Mesenchymal stem cell (in vitro differentiated cells and primary cell): Measurements from ENCODE around the gene PPP1R12C.

Experiments used
- DNase-seq: peaks from one replicate; pipeline ENCODE4 v3.0.0-alpha.2; 2013
- H2AFZ ChIP-seq: one replicate; pipeline ENCODE4 v1.6.1; 2013; ENCODE audit warnings: low read depth, mild to moderate bottlenecking, control low read depth, inconsistent platforms, low read length, moderate library complexity
- H2AK5ac ChIP-seq: 2 replicates; pipeline ENCODE4 v1.6.1; 2013; ENCODE audit warnings: low read length, moderate library complexity, mild to moderate bottlenecking, inconsistent platforms; ENCODE audit not compliant: severe bottlenecking
- H2BK120ac ChIP-seq: one replicate; pipeline ENCODE4 v1.6.1; 2013; ENCODE audit warnings: low read depth, mild to moderate bottlenecking, inconsistent platforms, low read length, moderate library complexity
- H2BK12ac ChIP-seq, 2 experiments: one replicate each; pipeline ENCODE4 v1.6.1; 2013; ENCODE audit warnings: inconsistent platforms in 2 of 2, low read length in 2 of 2, mild to moderate bottlenecking in 2 of 2, moderate library complexity in 2 of 2, control low read depth in 1 of 2
- H2BK15ac ChIP-seq: one replicate; pipeline ENCODE4 v1.6.1; 2013; ENCODE audit warnings: mild to moderate bottlenecking, low read depth, inconsistent platforms; ENCODE audit not compliant: poor library complexity, severe bottlenecking
- H2BK5ac ChIP-seq: 2 replicates; pipeline ENCODE4 v1.6.1; 2013; ENCODE audit warnings: low read depth, mild to moderate bottlenecking, low read length, control low read depth, inconsistent platforms; ENCODE audit not compliant: poor library complexity, severe bottlenecking
- H3K14ac ChIP-seq, 2 experiments: one replicate each; pipeline ENCODE4 v1.6.1; 2013; ENCODE audit warnings: inconsistent platforms in 2 of 2, low read length in 2 of 2, control low read depth in 1 of 2, mild to moderate bottlenecking in 1 of 2, moderate library complexity in 1 of 2
- H3K18ac ChIP-seq, 2 experiments: one replicate each; pipeline ENCODE4 v1.6.1; 2013; ENCODE audit warnings: inconsistent platforms in 2 of 2, low read length in 2 of 2, control low read depth in 1 of 2, low read depth in 1 of 2, mild to moderate bottlenecking in 1 of 2
- H3K23ac ChIP-seq, 2 experiments: one replicate each; pipeline ENCODE4 v1.6.1; 2013; ENCODE audit warnings: inconsistent platforms in 2 of 2, low read length in 2 of 2, mild to moderate bottlenecking in 2 of 2, moderate library complexity in 2 of 2, control low read depth in 1 of 2
- H3K27ac ChIP-seq: 2 replicates; pipeline ENCODE4 v1.5.1; 2013; ENCODE audit warnings: mild to moderate bottlenecking, moderate library complexity, low read length, control low read depth, inconsistent platforms; ENCODE audit not compliant: poor library complexity, severe bottlenecking
- H3K27me3 ChIP-seq, 2 experiments: 2 replicates each; pipeline versions ENCODE4 v1.6.1 to v1.7.0; 2013; ENCODE audit warnings: low read length in 2 of 2, mild to moderate bottlenecking in 2 of 2, moderate library complexity in 2 of 2, control low read depth in 1 of 2, inconsistent platforms in 1 of 2; ENCODE audit not compliant: control insufficient read depth in 1 of 2, insufficient read depth in 1 of 2
- H3K36me3 ChIP-seq, 2 experiments: 2 replicates each; pipeline versions ENCODE4 v1.6.1 to v1.7.0; 2013; ENCODE audit warnings: low read length in 2 of 2, control low read depth in 1 of 2, inconsistent platforms in 1 of 2, low read depth in 1 of 2, mild to moderate bottlenecking in 1 of 2; ENCODE audit not compliant: insufficient read depth in 2 of 2, control insufficient read depth in 1 of 2
- H3K4ac ChIP-seq, 2 experiments: one replicate each; pipeline ENCODE4 v1.6.1; 2013; ENCODE audit warnings: inconsistent platforms in 2 of 2, low read length in 2 of 2, mild to moderate bottlenecking in 2 of 2, moderate library complexity in 2 of 2, control low read depth in 1 of 2, low read depth in 1 of 2
- H3K4me1 ChIP-seq: 2 replicates; pipeline ENCODE4 v1.6.1; 2013; ENCODE audit warnings: low read depth, low read length, control low read depth; ENCODE audit not compliant: control insufficient read depth, insufficient read depth
- H3K4me2 ChIP-seq: 2 replicates; pipeline ENCODE4 v1.6.1; 2013; ENCODE audit warnings: low read length, mild to moderate bottlenecking, inconsistent platforms; ENCODE audit not compliant: poor library complexity, severe bottlenecking
- H3K4me3 ChIP-seq, 2 experiments: 2 replicates each; pipeline versions ENCODE4 v1.5.1 to v1.7.0; 2013; ENCODE audit warnings: low read length in 2 of 2, mild to moderate bottlenecking in 2 of 2, control low read depth in 1 of 2, low read depth in 1 of 2; ENCODE audit not compliant: insufficient read depth in 1 of 2
- H3K79me1 ChIP-seq: replicated peaks from 2 replicates; pipeline ENCODE4 v1.6.1; 2013; ENCODE audit warnings: mild to moderate bottlenecking, control low read depth, low read length, inconsistent platforms; ENCODE audit not compliant: poor library complexity, severe bottlenecking
- H3K9ac ChIP-seq: 2 replicates; pipeline ENCODE4 v1.7.0; 2013; ENCODE audit warnings: mild to moderate bottlenecking, low read length, moderate library complexity
- H3K9me3 ChIP-seq: 2 replicates; pipeline ENCODE4 v1.7.0; 2013; ENCODE audit warnings: mild to moderate bottlenecking, low read length; ENCODE audit not compliant: control insufficient read depth
- H4K8ac ChIP-seq: one replicate; pipeline ENCODE4 v1.6.1; 2013; ENCODE audit warnings: inconsistent platforms, mild to moderate bottlenecking, low read length, moderate library complexity
- H4K91ac ChIP-seq: one replicate; pipeline ENCODE4 v1.6.1; 2013; ENCODE audit warnings: mild to moderate bottlenecking, low read length, inconsistent platforms
- WGBS: methylation state at CpG from one replicate; pipeline ENCODE4 v1.1.7; 2013; ENCODE audit warnings: mixed read lengths; 5-methylcytosine and 5-hydroxymethylcytosine counted together

Gene PPP1R12C

DNA sequence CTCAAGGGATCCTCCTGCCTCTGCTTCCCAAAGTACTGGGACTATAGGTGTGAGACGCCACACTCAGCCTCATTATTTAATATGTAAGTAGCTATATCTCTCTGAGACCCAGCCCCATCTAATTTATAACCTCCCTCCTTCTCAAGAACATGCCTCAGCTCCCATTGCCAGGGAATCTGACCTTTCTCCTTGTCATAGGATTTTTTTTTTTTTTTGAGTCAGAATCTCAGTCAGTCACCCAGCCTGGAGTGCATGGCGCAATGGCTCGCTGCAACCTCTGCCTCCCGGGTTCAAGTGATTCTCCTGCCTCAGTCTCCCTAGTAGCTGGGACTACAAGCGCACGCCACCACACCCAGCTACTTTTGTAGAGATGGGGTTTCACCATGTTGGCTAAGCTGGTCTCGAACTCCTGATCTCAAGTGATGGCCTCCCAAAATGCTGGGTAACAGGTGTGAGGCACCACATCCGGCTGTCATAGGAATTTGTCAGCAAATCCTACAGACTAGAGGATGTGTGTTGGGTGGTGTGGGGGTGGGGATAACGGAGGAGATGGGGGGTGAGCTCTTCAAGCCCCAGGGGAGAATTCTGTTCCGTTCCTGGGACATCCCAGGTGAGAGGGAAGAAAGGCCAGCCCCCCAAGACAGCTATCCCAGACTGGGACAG is 46.8 kb downstream of the PPP1R12C start:
- no peak for DNase-seq
- Histone ChIP-seq H3K9ac (no peak overlapping the region), H3K27me3 (peaks cover 56 to 62% of the 10 kb centered on the region in 2 experiments), H3K4me1 (peaks cover 8% of the 10 kb centered on the region), H3K79me1 (no peaks in the 10 kb centered on the region), H2BK12ac (no peak overlapping the region), H3K9me3 (no peaks in the 10 kb centered on the region), H4K91ac (no peak overlapping the region), H2AFZ (no peak overlapping the region), H3K4me2 (no peak overlapping the region), H2BK5ac (no peak overlapping the region), H3K14ac (no peak overlapping the region), H2BK120ac (no peak overlapping the region), H2AK5ac (no peak overlapping the region), H3K27ac (no peak overlapping the region), H3K23ac (no peak overlapping the region), H3K36me3 (no peaks in the 10 kb centered on the region), H4K8ac (no peak overlapping the region), H3K18ac (no peak overlapping the region), H3K4me3 (no peak overlapping the region), H3K4ac (no peak overlapping the region), H2BK15ac (no peak overlapping the region)
- 93% methylated on average over 9 of the region's 10 CpGs for WGBS

DNA sequence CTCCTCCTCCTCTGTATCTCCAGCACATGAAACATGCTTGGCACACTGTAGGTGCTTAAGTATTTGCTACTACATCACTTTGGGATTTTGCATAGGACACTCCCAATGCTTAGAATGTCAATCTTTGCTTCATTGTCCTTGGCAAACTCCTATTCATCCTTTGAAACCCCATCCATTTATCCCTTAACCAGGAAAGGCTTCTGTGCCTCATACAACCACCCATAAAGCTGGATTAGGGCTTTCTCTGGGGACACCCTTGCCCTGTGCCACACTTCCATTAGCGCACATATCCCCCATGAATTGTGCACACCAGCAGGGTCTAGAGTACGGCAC is 47.6 kb downstream of the PPP1R12C start:
- no peaks in the 10 kb centered on the region for H3K9me3 ChIP-seq
- no peak overlapping the region for H3K23ac ChIP-seq
- H3K4me3 ChIP-seq, result no peak overlapping the region
- no peaks in the 10 kb centered on the region for H3K79me1 ChIP-seq
- no peak overlapping the region for H2BK12ac ChIP-seq
- H3K4ac ChIP-seq, result no peak overlapping the region
- H4K8ac ChIP-seq, result no peak overlapping the region
- no peaks in the 10 kb centered on the region for H3K36me3 ChIP-seq
- H3K27ac ChIP-seq, result no peak overlapping the region
- no peak overlapping the region for H2AFZ ChIP-seq
- no peak overlapping the region for H2BK120ac ChIP-seq
- no peak overlapping the region for H3K14ac ChIP-seq
- H3K4me1 ChIP-seq, result peaks cover 7% of the 10 kb centered on the region
- H2AK5ac ChIP-seq, result no peak overlapping the region
- H3K9ac ChIP-seq, result no peak overlapping the region
- no peak overlapping the region for H4K91ac ChIP-seq
- no peak overlapping the region for H2BK15ac ChIP-seq
- peaks cover 49 to 54% of the 10 kb centered on the region in 2 experiments for H3K27me3 ChIP-seq
- WGBS, result 91% methylated on average over 2 of the region's 2 CpGs
- H3K18ac ChIP-seq, result no peak overlapping the region
- H2BK5ac ChIP-seq, result no peak overlapping the region
- no peak overlapping the region for H3K4me2 ChIP-seq
- DNase-seq, result no peak

DNA sequence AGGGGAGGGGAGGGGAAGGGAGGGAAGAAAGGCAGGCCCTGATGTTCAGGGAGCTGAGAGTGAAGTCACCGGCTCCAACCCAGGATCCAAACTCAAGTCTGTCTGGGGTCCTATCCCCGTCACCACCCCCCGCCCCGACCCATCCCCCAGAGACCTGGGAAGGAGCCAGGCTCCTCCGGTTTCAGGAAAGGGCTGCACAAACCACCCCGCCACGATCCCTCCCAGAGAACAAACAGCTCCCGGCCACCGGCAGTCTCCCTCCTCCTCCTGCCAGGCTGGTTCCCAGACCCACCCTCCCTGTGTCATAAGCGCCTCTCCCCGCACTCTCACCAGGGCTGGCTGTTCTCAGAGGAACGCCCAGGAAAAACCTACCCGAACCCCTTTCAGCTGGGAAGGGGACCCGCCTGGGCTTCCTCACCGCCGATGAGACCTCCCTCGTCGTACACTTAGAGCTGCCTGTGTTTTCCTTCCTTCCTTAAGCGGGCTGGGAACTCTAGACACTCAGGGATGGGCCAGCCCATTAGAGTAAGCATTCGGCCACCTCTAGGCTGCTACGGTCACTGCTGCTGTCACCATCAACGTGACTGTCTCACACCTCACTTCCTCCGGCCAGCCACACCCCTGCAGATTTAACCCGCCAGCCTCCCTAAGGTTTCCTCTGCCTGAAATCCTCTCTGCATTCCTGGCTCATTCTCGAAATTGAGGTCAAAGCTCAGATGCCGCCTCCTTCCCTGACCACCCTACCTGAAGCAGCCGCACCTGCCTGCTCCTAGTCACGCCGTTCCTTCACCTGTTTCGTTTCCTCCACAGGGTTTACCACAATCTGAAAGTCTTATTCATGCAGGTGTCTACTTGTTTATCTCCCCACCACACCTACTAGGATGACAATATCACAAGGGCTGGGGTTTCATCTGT is 48.2 kb downstream of the PPP1R12C start:
- Histone ChIP-seq H2BK12ac (peak overlapping the region in 1 of 2 experiments; percentile 26), H4K91ac (no peak overlapping the region), H2AFZ (no peak overlapping the region), H3K36me3 (no peaks in the 10 kb centered on the region), H3K4me2 (peak overlapping the region; percentile 27), H3K4ac (no peak overlapping the region), H3K27me3 (peaks cover 49 to 54% of the 10 kb centered on the region in 2 experiments), H2BK15ac (peak overlapping the region; percentile 19), H3K14ac (no peak overlapping the region), H3K79me1 (no peaks in the 10 kb centered on the region), H2AK5ac (no peak overlapping the region), H4K8ac (no peak overlapping the region), H3K23ac (no peak overlapping the region), H3K18ac (peak overlapping the region in 1 of 2 experiments; percentile 29), H3K4me3 (peak overlapping the region in 1 of 2 experiments; percentile 39), H2BK120ac (no peak overlapping the region), H3K27ac (no peak overlapping the region), H3K4me1 (peaks cover 7% of the 10 kb centered on the region), H3K9ac (peak overlapping the region; percentile 19), H3K9me3 (no peaks in the 10 kb centered on the region), H2BK5ac (no peak overlapping the region)
- 5% methylated on average over 30 of the region's 30 CpGs for WGBS
- peak; percentile 32 for DNase-seq

DNA sequence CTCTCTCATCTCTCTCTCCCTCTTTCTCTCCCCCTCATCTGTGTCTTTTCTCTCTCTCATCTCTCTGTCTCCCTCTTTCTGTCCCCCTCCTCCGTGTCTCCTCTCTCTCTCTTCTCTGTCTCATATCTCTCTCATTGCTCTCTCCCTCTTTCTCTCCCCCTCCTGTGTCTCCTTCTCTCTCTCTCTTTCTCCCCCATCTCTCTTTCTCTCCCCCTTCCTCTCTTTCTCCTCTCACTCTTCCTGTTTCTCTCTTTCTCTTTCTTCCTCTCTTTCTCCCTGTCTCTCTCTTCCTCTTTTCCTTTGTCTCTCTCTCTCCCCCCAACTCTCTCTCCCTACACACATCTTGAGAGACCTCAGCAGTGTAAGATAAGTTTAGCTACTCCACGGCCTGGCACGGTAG is 49.6 kb downstream of the PPP1R12C start:
- Histone ChIP-seq H3K23ac (no peak overlapping the region), H3K9me3 (no peaks in the 10 kb centered on the region), H4K91ac (no peak overlapping the region), H2AK5ac (no peak overlapping the region), H2BK15ac (no peak overlapping the region), H3K27me3 (peaks cover 49 to 54% of the 10 kb centered on the region in 2 experiments), H3K36me3 (no peaks in the 10 kb centered on the region), H3K79me1 (peaks cover under 1% of the 10 kb centered on the region), H3K9ac (no peak overlapping the region), H3K14ac (no peak overlapping the region), H2BK120ac (no peak overlapping the region), H3K27ac (no peak overlapping the region), H3K4me2 (no peak overlapping the region), H3K4ac (no peak overlapping the region), H3K4me1 (peaks cover 7% of the 10 kb centered on the region), H3K4me3 (no peak overlapping the region), H2AFZ (no peak overlapping the region), H2BK5ac (no peak overlapping the region), H3K18ac (no peak overlapping the region), H4K8ac (no peak overlapping the region), H2BK12ac (no peak overlapping the region)
- 42% methylated on average over 3 of the region's 3 CpGs for WGBS
- DNase-seq, result no peak
